Mammary epithelial cell (primary cell): ENCODE results near the gene WDR62.

Experiments used
- EZH2 ChIP-seq: IDR thresholded peaks from 2 replicates; pipeline ENCODE4 v1.6.1; 2012; ENCODE audit warnings: low read length, inconsistent platforms, borderline replicate concordance
- TF ChIP-seq, protein P1 (sequence below), 2 donors: IDR thresholded peaks in 1 of 2; conservative IDR thresholded peaks in 1 of 2; 2 replicates each; pipeline ENCODE4 v1.5.1; 2011 to 2012; ENCODE audit warnings: inconsistent platforms in 2 of 2, low read length in 2 of 2, mild to moderate bottlenecking in 2 of 2, control low read depth in 1 of 2, low read depth in 1 of 2; ENCODE audit not compliant: insufficient read depth in 1 of 2; ENCODE audit errors: extremely low read depth in 1 of 2

DNA sequence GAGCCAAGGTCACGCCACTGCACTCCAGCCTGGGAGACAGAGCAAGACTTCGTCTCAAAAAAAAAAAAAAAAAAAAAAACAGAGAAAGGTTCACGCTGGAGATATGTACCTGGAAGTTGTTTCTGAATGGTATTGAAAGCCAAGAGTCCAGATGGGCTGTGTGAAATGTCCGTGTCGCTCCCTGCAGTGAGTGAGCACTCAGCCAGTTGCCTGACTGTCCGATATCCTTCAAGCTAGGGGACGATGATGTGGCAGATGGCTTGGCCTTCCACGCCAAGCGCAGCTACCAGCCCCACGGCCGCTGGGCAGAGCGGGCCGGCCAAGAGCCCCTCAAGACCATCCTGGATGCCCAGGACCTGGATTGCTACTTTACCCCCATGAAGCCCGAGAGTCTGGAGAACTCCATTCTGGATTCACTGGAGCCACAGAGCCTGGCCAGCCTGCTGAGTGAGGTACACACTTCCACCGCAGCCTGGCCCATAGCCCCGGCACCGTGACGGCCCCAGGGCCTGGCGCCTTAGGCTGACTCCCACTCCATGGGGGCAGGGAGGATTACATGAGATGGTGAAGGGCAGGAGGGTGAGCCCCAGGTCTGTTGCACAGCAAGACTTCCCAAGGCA is 44.6 kb downstream of the WDR62 start:
- TF ChIP-seq, protein P1, sequence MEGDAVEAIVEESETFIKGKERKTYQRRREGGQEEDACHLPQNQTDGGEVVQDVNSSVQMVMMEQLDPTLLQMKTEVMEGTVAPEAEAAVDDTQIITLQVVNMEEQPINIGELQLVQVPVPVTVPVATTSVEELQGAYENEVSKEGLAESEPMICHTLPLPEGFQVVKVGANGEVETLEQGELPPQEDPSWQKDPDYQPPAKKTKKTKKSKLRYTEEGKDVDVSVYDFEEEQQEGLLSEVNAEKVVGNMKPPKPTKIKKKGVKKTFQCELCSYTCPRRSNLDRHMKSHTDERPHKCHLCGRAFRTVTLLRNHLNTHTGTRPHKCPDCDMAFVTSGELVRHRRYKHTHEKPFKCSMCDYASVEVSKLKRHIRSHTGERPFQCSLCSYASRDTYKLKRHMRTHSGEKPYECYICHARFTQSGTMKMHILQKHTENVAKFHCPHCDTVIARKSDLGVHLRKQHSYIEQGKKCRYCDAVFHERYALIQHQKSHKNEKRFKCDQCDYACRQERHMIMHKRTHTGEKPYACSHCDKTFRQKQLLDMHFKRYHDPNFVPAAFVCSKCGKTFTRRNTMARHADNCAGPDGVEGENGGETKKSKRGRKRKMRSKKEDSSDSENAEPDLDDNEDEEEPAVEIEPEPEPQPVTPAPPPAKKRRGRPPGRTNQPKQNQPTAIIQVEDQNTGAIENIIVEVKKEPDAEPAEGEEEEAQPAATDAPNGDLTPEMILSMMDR (conservative IDR thresholded peaks at IDR 0.05 in 1 of 2, IDR thresholded peaks at IDR 0.05 in 1 of 2; ENCODE audit: extremely low read depth in 1 of 2, insufficient read depth in 1 of 2, low read depth in 1 of 2, low read length in 2 of 2): no peak
- no peak for TF ChIP-seq EZH2
